Suprapubic skin (tissue), 3 donors: ENCODE results near the gene FKBP1A.
A peak's percentile ranks its signal among the peaks of the same experiment; 100 is the strongest.

Source experiments
- CTCF ChIP-seq, 2 donors: fragments of 200-600 bp in 1 of 2; fragments of 450-650 bp in 1 of 2; sonication (generic) in 1 of 2; IDR thresholded peaks; one replicate each; pipeline ENCODE4 v1.5.1; 2016 to 2019; ENCODE audit warnings: antibody characterized with exemption in 2 of 2, mild to moderate bottlenecking in 1 of 2, moderate library complexity in 1 of 2
- EP300 ChIP-seq: sonication (generic); formaldehyde crosslinking; IDR thresholded peaks from one replicate; pipeline ENCODE4 v1.6.1; 2017; ENCODE audit warnings: antibody characterized with exemption

GRCh38 chr20:1325173-1326030, 67.5 kb downstream of the FKBP1A start:
- no peak for TF ChIP-seq EP300
- peak; percentile 26 to 40 for TF ChIP-seq CTCF (IDR thresholded peaks at IDR 0.05)
